ENCODE results near the gene SH3PXD2A.

DNA sequence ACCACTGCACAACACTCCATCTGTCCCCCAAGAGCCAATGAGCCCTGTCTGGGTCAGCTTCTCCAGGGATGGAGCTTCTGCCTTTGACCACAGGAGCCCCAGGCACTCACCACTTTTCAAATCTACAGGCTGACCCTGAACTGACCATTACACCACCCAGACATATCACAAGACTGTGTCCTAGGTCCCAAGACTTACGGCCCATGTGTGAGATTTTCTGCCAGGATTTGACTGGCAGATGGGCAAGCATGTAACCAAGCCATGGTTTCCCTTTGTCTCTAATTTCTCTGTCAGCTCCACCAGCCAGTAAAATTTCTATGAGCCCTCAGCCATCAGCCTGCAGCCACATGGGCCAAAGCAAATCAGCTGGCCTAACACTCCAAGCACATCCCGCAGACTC lies 92.5 kb downstream of the SH3PXD2A start:
- TF ChIP-seq, protein P1, sequence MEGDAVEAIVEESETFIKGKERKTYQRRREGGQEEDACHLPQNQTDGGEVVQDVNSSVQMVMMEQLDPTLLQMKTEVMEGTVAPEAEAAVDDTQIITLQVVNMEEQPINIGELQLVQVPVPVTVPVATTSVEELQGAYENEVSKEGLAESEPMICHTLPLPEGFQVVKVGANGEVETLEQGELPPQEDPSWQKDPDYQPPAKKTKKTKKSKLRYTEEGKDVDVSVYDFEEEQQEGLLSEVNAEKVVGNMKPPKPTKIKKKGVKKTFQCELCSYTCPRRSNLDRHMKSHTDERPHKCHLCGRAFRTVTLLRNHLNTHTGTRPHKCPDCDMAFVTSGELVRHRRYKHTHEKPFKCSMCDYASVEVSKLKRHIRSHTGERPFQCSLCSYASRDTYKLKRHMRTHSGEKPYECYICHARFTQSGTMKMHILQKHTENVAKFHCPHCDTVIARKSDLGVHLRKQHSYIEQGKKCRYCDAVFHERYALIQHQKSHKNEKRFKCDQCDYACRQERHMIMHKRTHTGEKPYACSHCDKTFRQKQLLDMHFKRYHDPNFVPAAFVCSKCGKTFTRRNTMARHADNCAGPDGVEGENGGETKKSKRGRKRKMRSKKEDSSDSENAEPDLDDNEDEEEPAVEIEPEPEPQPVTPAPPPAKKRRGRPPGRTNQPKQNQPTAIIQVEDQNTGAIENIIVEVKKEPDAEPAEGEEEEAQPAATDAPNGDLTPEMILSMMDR (conservative IDR thresholded peaks at IDR 0.05) = no peak
- no peak for TF ChIP-seq ZFX (IDR thresholded peaks at IDR 0.05)

Measured in C4-2B (cell line).